ENCODE data around the gene MED13. TPM values are rescaled to one million over a fixed set of nuclear protein-coding genes. Genes with fewer than 3 reads are reported as not detected.

MED13 gene
- total and polyA plus RNA-seq, 2 experiments from 2014 or later = 6.6 to 51.2 TPM

DNA sequence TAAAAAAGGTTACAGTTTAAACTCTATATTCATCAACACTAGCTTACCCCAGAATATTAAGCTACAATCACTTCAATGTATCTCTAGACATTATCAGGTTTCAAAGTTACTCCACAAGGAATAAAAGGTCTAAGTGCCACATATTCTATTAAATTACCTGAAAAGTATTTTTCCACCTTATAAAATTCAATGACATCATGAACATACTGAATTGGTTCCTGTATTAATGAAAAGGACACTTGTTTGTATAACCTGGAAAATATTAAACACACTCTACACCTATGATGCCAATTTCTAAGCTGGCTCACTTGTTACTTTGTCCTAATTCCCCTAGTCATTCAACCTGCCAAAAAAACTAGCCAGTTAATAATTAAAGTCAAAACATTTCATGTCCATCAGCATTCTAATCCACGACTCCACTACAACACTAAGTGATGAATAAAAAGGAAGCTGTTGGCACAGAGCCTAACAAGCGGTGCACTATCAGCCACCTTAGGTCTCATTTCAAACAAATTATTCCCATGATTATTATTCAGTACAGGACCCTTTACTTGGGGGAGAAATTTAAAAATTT lies 12.2 kb downstream of the MED13 start:
- Histone ChIP-seq H3K4me2 (no peak overlapping the region), H3K27ac (no peak overlapping the region), H2AFZ (no peak overlapping the region), H3K79me2 (peaks cover 100% of the 10 kb centered on the region), H3K27me3 (no peaks in the 10 kb centered on the region), H3K4me1 (ENCODE audit: insufficient read depth) (peaks cover 8% of the 10 kb centered on the region), H4K20me1 (ENCODE audit: insufficient read depth, poor library complexity, severe bottlenecking) (peaks cover 96% of the 10 kb centered on the region), H3K4me3 (no peak overlapping the region), H3K36me3 (replicated peaks; ENCODE audit: insufficient read depth, low read depth) (peaks cover 5% of the 10 kb centered on the region), H3K9me2 (replicated peaks; ENCODE audit: insufficient read depth) (no peaks in the 10 kb centered on the region), H3K9me3 (ENCODE audit: low read depth) (no peaks in the 10 kb centered on the region)
- WGBS (ENCODE audit: low lambda C conversion rate, missing lambda C conversion rate) = 77% methylated on average over 2 of the region's 2 CpGs
- no peak for TF ChIP-seq EZH2phosphoT487 (IDR thresholded peaks at IDR 0.05; ENCODE audit: low read depth, severe bottlenecking, unreplicated experiment)
- no peak for TF ChIP-seq EZH2 (IDR thresholded peaks at IDR 0.05; ENCODE audit: borderline replicate concordance)
- TF ChIP-seq CTCF (IDR thresholded peaks at IDR 0.05; ENCODE audit: poor library complexity) = no peak
- no peak for DNase-seq (ENCODE audit: low spot score)

DNA sequence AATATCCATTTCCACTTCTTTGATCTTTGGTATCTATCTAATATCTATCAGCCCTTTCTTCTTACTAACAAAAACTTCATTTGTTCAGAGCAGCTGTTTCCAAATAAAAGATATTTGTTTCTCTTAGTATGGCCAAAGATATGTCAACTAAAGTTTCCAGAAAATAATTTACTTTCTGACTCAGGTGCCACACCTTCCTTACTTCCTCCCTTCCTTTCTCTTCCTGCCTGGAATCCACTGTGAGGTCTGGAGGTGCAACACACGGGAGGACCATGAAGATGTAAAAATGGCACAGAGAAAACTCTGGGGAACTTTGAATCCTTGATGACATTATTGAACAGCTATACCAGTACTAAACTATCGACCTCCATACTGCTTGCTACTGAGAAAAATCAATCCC lies 14.0 kb downstream of the MED13 start:
- Histone ChIP-seq H3K9me2 (replicated peaks; ENCODE audit: insufficient read depth) (no peaks in the 10 kb centered on the region), H3K4me1 (ENCODE audit: insufficient read depth) (no peaks in the 10 kb centered on the region), H3K4me2 (no peak overlapping the region), H3K27me3 (no peaks in the 10 kb centered on the region), H4K20me1 (ENCODE audit: insufficient read depth, poor library complexity, severe bottlenecking) (peaks cover 92% of the 10 kb centered on the region), H3K4me3 (no peak overlapping the region), H3K9me3 (ENCODE audit: low read depth) (no peaks in the 10 kb centered on the region), H2AFZ (no peak overlapping the region), H3K27ac (no peak overlapping the region), H3K79me2 (peaks cover 100% of the 10 kb centered on the region), H3K36me3 (replicated peaks; ENCODE audit: insufficient read depth, low read depth) (peaks cover 5% of the 10 kb centered on the region)
- WGBS (ENCODE audit: low lambda C conversion rate, missing lambda C conversion rate) = 93% methylated on average over 2 of the region's 2 CpGs
- TF ChIP-seq EZH2phosphoT487 (IDR thresholded peaks at IDR 0.05; ENCODE audit: low read depth, severe bottlenecking, unreplicated experiment) (no peak), CTCF (IDR thresholded peaks at IDR 0.05; ENCODE audit: poor library complexity) (no peak), EZH2 (IDR thresholded peaks at IDR 0.05; ENCODE audit: borderline replicate concordance) (no peak)
- no peak for DNase-seq (ENCODE audit: low spot score)

- Histone ChIP-seq H3K9me2 (replicated peaks; ENCODE audit: insufficient read depth) (no peaks in the 10 kb centered on the region), H3K4me2 (no peak overlapping the region), H3K27me3 (no peaks in the 10 kb centered on the region), H3K9me3 (ENCODE audit: low read depth) (no peaks in the 10 kb centered on the region), H3K4me1 (ENCODE audit: insufficient read depth) (no peaks in the 10 kb centered on the region), H3K27ac (no peak overlapping the region), H3K4me3 (no peak overlapping the region), H2AFZ (no peak overlapping the region), H4K20me1 (ENCODE audit: insufficient read depth, poor library complexity, severe bottlenecking) (peaks cover 85% of the 10 kb centered on the region), H3K36me3 (replicated peaks; ENCODE audit: insufficient read depth, low read depth) (peaks cover 5% of the 10 kb centered on the region), H3K79me2 (peaks cover 100% of the 10 kb centered on the region)
- TF ChIP-seq EZH2phosphoT487 (IDR thresholded peaks at IDR 0.05; ENCODE audit: low read depth, severe bottlenecking, unreplicated experiment) (no peak), EZH2 (IDR thresholded peaks at IDR 0.05; ENCODE audit: borderline replicate concordance) (no peak), CTCF (IDR thresholded peaks at IDR 0.05; ENCODE audit: poor library complexity) (no peak)
- WGBS (ENCODE audit: low lambda C conversion rate, missing lambda C conversion rate) = 95% methylated on average over 5 of the region's 5 CpGs
- no peak for DNase-seq (ENCODE audit: low spot score)
Observed at GRCh38 chr17:62049299-62049698, 15.8 kb downstream of the MED13 start.

Measured in hepatocyte (in vitro differentiated cells).